Embryonic facial prominence (tissue), 1 donor: Measurements from ENCODE around the gene PCDHGA4.
"Not testable (repeated sequence)": the region's sequence is repeated elsewhere in the genome, so short reads cannot be mapped to it uniquely, and the experiment has no call there.

ENCODE experiments used
- DNase-seq: peaks from one replicate; pipeline ENCODE4 v3.0.0-alpha.2; 2016; ENCODE audit errors: extremely low spot score

Gene PCDHGA4

DNA sequence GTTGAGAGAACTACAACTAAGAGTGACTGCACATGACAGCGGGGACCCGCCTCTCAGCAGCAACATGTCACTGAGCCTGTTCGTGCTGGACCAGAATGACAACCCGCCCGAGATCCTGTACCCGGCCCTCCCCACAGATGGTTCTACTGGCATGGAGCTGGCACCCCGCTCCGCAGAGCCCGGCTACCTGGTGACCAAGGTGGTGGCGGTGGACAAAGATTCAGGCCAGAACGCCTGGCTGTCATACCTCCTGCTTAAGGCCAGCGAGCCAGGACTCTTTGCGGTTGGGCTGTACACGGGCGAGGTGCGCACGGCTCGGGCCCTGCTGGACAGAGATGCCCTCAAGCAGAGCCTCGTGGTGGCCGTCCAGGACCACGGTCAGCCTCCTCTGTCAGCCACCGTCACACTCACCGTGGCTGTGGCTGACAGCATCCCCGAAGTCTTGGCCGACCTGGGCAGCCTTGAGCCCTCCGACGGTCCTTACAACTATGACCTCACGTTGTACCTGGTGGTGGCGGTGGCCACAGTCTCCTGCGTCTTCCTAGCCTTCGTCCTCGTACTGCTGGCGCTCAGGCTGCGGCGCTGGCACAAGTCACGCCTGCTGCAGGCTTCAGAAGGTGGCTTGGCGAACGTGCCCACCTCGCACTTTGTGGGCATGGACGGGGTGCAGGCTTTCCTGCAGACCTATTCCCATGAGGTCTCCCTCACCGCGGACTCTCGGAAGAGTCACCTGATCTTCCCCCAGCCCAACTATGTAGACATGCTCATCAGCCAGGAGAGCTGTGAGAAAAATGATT is 29.8 kb downstream of the PCDHGA4 start:
- DNase-seq = no peak

GRCh38 chr5:141387557-141388311 is 32.9 kb downstream of the PCDHGA4 start, which contains the start of gene PCDHGB4:
PCDHGB4 (plus strand) TSS chr5:141387698; CDS start chr5:141387885, 187 bp downstream.
- not testable (repeated sequence) for DNase-seq

- no peak for DNase-seq
Measured at GRCh38 chr5:141388661-141389060, 33.8 kb downstream of the PCDHGA4 start.

- no peak for DNase-seq
Measured at GRCh38 chr5:141389153-141390042, 34.6 kb downstream of the PCDHGA4 start.

DNA sequence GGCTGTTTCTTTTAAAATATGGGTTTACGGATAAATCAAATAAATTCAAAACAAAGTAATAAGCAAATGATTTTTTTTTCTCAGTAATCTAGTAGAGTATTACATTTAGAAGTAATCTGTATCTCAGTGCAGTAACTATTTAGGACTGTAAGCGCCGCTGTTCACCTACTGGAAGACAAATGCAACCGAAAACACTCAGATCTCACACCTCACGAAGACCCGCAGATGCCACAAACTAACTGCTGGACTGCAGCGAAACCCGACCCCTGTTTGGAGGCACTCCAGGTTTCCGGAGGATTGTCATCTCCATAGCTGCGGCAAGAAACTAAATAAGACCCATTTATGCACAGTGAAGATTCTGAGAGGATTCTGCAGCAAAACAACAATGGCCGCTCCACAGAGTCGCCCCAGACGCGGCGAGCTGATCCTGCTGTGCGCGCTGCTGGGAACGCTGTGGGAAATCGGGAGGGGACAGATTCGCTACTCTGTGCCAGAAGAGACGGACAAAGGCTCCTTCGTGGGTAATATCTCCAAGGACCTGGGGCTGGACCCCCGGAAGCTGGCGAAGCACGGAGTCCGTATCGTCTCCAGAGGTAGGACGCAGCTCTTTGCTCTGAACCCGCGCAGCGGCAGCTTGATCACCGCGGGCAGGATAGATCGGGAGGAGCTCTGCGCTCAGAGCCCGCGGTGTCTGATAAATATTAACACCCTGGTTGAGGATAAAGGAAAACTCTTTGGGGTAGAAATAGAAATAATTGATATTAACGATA is 37.8 kb downstream of the PCDHGA4 start, which contains the start of gene PCDHGA8:
Gene PCDHGA8, plus strand, starts transcription at position 205 of the 770 bp plus-strand sequence. Its CDS starts 181 bp downstream, at position 386.
- no peak for DNase-seq

DNA sequence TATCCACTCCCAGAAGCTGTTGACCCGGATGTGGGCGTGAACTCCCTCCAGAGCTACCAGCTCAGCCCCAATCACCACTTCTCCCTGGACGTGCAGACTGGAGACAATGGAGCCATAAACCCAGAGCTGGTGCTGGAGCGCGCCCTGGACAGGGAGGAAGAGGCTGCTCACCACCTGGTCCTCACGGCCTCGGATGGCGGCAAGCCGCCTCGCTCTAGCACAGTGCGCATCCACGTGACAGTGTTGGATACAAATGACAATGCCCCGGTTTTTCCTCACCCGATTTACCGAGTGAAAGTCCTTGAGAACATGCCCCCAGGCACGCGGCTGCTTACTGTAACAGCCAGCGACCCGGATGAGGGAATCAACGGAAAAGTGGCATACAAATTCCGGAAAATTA is 38.4 kb downstream of the PCDHGA4 start:
- no peak for DNase-seq

DNA sequence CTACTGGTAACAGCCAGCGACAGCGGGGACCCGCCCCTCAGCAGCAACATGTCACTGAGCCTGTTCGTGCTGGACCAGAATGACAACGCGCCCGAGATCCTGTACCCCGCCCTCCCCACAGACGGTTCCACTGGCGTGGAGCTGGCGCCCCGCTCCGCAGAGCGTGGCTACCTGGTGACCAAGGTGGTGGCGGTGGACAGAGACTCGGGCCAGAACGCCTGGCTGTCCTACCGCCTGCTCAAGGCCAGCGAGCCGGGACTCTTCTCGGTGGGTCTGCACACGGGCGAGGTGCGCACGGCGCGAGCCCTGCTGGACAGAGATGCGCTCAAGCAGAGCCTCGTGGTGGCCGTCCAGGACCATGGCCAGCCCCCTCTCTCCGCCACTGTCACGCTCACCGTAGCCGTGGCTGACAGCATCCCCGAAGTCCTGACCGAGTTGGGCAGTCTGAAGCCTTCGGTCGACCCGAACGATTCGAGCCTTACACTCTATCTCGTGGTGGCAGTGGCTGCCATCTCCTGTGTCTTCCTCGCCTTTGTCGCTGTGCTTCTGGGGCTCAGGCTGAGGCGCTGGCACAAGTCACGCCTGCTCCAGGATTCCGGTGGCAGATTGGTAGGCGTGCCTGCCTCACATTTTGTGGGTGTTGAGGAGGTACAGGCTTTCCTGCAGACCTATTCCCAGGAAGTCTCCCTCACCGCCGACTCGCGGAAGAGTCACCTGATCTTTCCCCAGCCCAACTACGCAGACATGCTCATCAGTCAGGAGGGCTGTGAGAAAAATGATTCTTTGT is 39.8 kb downstream of the PCDHGA4 start:
- DNase-seq = not testable (repeated sequence)

- not testable (repeated sequence) for DNase-seq
Measured at GRCh38 chr5:141397756-141398551, 43.1 kb downstream of the PCDHGA4 start, which contains the start of gene PCDHGB5. PCDHGB5 (plus strand) TSS chr5:141397947; CDS start chr5:141398128, 181 bp downstream.

GRCh38 chr5:141398608-141399007 is 43.8 kb downstream of the PCDHGA4 start:
- no peak for DNase-seq

GRCh38 chr5:141399555-141400258 is 44.9 kb downstream of the PCDHGA4 start:
- no peak for DNase-seq

DNA sequence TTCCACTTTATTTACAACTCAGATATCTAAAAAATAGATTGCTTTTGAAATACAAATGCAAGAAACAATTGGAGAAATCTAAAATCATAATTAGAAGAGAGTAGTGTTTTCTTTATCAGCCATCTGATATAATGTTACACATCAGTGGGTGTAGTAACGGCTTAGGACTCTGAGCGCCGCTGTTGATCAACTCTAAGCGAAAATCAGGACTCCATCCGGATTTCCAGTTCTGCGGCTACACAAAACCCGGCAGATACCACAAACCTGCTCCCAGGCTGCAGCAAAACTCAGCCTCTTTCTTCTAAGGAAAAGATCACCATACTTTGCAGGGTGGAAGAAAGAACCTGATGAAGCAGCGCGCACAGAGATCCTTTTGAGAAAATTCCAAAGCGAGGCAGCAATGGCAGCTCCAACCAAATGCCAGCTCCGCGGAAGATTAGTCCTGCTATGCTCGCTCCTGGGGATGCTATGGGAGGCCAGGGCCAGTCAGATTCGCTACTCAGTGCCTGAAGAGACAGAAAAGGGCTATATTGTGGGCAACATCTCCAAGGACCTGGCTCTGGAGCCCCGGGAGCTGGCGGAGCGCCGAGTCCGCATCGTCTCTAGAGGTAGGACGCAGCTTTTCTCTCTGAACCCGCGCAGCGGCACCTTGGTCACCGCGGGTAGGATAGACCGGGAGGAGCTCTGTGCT is 47.9 kb downstream of the PCDHGA4 start, which contains the start of gene PCDHGA9:
Gene PCDHGA9, plus strand, starts transcription at position 226 of the 691 bp plus-strand sequence. Its CDS starts 175 bp downstream, at position 401.
- no peak for DNase-seq

DNA sequence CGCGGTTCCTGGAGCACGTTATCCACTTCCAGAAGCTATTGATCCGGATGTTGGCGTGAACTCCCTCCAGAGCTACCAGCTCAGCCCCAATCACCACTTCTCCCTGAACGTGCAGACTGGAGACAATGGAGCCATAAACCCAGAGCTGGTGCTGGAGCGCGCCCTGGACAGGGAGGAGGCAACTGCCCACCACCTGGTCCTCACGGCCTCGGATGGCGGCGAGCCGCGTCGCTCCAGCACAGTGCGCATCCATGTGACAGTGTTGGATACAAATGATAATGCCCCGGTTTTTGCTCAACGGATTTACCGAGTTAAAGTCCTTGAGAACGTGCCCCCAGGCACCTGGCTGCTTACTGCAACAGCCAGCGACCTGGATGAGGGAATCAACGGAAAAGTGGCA is 48.6 kb downstream of the PCDHGA4 start:
- DNase-seq = no peak
